MM.1S (cell line): ENCODE results near the gene DQX1.

ENCODE experiments used
- EZH2 ChIP-seq: fragments of 300-600 bp; sonication (generic); optimal IDR thresholded peaks from 2 replicates; pipeline ENCODE3; 2017; ENCODE audit warnings: low read depth, mild to moderate bottlenecking, antibody characterized with exemption, low read length, mixed read lengths
- TF ChIP-seq, protein P1 (sequence below): fragments of 300-600 bp; sonication (generic); IDR thresholded peaks from 2 replicates; pipeline ENCODE4 v1.5.1; 2016; ENCODE audit warnings: antibody characterized with exemption, low read length, mixed read lengths

DNA sequence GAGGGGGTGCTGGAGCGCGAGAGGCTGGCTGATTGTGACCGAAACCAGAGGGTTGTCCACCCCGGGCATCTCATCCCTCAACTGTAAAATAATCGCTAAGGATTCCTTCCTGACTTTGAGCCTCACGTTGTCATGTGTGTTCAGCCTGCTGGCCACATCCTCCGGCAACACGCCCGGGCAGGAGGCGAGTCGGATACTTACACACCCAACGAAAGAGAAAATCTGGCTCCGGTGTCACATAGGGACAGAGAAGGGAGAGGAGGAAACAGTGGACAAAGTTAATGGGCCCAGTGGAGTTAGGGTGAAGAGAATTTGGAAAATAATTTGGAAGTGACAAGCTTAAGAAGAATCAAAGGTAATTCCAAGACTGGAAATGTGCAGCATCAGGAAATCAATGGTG is 9.4 kb downstream of the DQX1 start:
- TF ChIP-seq, protein P1, sequence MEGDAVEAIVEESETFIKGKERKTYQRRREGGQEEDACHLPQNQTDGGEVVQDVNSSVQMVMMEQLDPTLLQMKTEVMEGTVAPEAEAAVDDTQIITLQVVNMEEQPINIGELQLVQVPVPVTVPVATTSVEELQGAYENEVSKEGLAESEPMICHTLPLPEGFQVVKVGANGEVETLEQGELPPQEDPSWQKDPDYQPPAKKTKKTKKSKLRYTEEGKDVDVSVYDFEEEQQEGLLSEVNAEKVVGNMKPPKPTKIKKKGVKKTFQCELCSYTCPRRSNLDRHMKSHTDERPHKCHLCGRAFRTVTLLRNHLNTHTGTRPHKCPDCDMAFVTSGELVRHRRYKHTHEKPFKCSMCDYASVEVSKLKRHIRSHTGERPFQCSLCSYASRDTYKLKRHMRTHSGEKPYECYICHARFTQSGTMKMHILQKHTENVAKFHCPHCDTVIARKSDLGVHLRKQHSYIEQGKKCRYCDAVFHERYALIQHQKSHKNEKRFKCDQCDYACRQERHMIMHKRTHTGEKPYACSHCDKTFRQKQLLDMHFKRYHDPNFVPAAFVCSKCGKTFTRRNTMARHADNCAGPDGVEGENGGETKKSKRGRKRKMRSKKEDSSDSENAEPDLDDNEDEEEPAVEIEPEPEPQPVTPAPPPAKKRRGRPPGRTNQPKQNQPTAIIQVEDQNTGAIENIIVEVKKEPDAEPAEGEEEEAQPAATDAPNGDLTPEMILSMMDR: no peak
- TF ChIP-seq EZH2: no peak
